ENCODE measurements around the gene TBC1D2B.

DNA sequence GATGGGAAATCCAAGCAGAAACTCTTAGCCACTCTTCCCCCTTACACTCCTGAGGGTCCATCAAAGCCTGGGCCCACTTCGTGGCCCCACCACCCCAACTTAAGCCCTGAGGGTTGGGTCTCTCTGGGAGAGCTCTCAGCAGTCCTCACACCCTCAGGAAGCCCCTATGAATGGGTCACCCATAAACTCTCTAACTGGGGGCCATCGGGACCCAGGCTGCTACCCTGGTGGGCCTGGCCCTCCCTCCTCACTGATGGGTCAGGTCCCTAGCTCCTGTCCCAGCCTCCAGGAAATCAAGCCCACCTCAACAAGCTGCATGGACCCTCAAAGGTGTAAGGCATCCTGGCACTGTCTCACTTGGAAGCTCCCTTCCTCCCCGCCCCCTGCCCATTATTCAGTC, 34.3 kb upstream of the TBC1D2B start:
- TF ChIP-seq POLR2AphosphoS5 (IDR thresholded peaks at IDR 0.05; ENCODE audit: low read depth, low read length) (no peak), SIN3A (IDR thresholded peaks at IDR 0.05; ENCODE audit: borderline replicate concordance, insufficient read depth, low read length) (no peak)
